Measurements from ENCODE around the gene OTOF.

OTOF gene

DNA sequence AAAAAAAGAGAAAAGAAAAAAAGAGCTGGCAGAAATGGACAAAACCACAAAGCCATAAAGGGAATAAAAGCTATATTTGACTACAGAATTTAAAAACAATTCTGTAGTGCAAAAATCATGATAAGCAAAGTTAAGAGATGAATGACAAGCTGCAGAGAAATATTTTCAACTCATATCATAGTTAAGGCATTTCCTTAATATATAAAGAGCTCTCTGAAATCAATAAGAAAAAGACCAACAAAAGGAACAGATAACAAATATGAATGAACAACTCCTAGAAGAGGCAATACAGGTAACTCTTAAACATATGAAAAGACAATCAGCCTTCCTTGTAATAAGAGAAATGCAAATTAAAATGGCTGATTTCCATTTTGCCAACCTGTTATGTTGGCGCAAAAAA, 26.2 kb downstream of the OTOF start:
- Mint-ChIP-seq H3K36me3 (ENCODE audit: low read depth) (no peaks in the 10 kb centered on the region), H3K27ac (no peak overlapping the region), H3K9me3 (no peaks in the 10 kb centered on the region), H3K4me3 (no peak overlapping the region), H3K27me3 (ENCODE audit: low read depth) (no peaks in the 10 kb centered on the region), H3K4me1 (no peaks in the 10 kb centered on the region)
- TF ChIP-seq, protein P1, sequence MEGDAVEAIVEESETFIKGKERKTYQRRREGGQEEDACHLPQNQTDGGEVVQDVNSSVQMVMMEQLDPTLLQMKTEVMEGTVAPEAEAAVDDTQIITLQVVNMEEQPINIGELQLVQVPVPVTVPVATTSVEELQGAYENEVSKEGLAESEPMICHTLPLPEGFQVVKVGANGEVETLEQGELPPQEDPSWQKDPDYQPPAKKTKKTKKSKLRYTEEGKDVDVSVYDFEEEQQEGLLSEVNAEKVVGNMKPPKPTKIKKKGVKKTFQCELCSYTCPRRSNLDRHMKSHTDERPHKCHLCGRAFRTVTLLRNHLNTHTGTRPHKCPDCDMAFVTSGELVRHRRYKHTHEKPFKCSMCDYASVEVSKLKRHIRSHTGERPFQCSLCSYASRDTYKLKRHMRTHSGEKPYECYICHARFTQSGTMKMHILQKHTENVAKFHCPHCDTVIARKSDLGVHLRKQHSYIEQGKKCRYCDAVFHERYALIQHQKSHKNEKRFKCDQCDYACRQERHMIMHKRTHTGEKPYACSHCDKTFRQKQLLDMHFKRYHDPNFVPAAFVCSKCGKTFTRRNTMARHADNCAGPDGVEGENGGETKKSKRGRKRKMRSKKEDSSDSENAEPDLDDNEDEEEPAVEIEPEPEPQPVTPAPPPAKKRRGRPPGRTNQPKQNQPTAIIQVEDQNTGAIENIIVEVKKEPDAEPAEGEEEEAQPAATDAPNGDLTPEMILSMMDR (IDR thresholded peaks at IDR 0.05; ENCODE audit: unreplicated experiment in 3 of 3): no peak

DNA sequence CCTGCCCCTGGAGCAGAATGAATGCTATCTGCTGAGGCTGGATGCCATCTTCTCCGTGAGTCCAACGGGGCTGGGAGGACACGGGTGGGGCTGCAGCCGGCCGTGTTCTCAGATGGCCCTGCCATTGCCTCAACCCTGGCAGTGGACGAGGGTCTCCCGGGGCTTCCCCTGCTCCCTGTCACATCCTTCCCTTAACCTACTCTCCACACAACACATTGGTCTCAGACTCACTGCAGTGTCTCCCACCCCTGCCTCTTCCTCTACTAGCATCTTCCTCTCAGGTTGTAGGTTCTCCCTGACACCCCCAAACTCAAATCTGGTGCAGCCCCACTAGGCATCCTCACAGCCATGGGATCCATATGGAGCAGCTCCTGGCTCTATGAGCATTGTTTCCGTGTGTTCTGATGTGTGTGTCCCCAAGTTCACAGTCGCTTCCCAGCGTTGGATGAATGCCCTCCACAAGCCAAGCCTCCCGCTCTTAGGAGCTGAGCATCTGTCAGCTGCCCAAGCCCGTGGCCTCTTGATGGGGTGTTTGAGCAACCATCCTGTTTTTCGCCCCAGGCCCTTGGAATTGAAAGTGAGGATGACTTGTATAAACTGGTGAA, 27.8 kb downstream of the OTOF start:
- H3K27ac Mint-ChIP-seq: no peak overlapping the region
- H3K4me3 Mint-ChIP-seq: no peak overlapping the region
- no peaks in the 10 kb centered on the region for H3K9me3 Mint-ChIP-seq

DNA sequence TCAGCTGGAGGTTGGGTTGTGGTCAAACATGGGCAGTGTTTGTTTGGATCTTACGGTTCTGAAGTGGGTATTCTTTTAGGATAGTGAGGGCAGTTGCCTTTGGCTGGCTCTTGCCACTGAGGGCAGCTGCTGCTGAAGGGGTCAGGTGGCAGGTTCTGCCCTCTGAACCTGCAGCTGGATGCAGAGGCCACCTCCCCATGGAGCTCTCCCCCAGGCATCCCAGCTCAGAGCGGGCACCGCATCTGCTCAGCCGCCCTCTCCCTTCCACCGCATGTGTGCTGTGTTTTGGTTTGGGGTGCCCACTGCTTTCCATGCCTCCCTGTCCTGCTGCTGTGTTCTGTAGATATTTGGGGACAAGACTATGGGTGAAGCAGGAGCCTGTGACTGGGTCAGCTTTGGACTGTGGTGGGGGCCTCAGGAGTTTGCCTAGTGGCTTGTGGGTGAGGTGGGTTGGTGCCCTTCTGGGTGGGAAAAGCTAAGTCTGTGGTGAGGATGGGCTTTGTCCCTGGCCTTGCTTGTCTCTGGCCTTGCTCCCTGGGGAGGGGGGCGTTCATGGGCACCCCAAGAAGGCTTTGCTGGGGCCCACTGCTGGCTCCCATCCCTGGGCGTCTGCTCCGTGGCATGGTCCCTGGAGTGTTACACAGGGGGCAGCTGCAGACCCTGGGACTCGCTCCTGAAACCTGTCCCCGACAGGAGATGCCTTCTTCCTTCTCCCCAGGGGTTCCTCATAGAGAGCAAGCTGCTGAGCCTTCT, 28.5 kb downstream of the OTOF start:
- TF ChIP-seq, protein P1 (IDR thresholded peaks at IDR 0.05; ENCODE audit: unreplicated experiment in 3 of 3): no peak
- Mint-ChIP-seq H3K27ac (no peak overlapping the region), H3K9me3 (no peaks in the 10 kb centered on the region), H3K27me3 (ENCODE audit: low read depth) (peaks cover 6% of the 10 kb centered on the region), H3K36me3 (ENCODE audit: low read depth) (no peaks in the 10 kb centered on the region), H3K4me1 (no peaks in the 10 kb centered on the region), H3K4me3 (no peak overlapping the region)

More for the DNA sequence above, 27.8 kb downstream of the OTOF start:
- TF ChIP-seq, protein P1 (IDR thresholded peaks at IDR 0.05; ENCODE audit: unreplicated experiment in 3 of 3): no peak
- Mint-ChIP-seq H3K4me1 (no peaks in the 10 kb centered on the region), H3K27me3 (ENCODE audit: low read depth) (no peaks in the 10 kb centered on the region), H3K36me3 (ENCODE audit: low read depth) (no peaks in the 10 kb centered on the region)

DNA sequence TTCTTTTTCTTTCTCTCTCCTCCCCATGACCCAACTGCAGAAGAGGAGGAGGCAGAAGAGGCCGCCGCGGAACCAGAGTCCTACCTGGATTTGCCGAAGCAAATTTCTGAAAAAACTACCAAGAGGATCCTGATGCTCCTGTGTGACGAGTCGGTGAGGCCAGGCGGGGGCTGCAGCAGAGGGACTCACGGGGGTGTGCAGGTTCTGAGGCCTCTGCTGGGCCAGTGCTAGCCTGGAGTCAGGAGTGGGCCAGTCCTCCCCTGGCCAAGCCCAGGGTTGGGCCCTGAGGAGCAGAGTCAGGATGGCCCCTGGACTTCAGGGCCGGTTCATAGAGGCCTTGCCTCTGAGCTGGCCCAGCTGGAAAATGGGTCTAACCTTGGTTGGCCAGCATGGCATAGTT, 29.3 kb downstream of the OTOF start:
- H3K9me3 Mint-ChIP-seq: no peaks in the 10 kb centered on the region
- no peak overlapping the region for H3K27ac Mint-ChIP-seq
- TF ChIP-seq, protein P1 (IDR thresholded peaks at IDR 0.05; ENCODE audit: unreplicated experiment in 3 of 3): no peak
- peaks cover 7% of the 10 kb centered on the region for H3K27me3 Mint-ChIP-seq (ENCODE audit: low read depth)
- no peak overlapping the region for H3K4me3 Mint-ChIP-seq
- no peaks in the 10 kb centered on the region for H3K4me1 Mint-ChIP-seq
- no peaks in the 10 kb centered on the region for H3K36me3 Mint-ChIP-seq (ENCODE audit: low read depth)

DNA sequence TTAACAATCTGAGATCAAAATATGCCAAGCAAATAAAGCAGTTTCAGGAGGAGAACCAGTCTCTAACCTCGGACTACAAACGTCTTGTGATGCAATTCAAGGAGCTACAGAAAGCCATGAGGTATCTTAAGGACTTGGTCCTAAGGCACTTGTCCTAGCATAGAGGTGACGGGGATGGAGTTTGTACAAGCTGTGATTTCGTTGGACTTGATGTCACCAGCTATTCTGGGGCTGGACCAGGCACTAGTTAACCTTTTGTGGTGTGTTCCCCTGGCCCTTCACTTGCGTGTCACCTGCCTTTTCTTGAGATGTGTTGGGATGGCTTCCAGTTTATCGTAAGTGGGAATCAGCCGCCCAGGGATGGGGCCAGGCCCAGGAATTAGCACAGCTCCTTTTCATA, 33.7 kb downstream of the OTOF start:
- H3K36me3 Mint-ChIP-seq (ENCODE audit: low read depth): no peaks in the 10 kb centered on the region
- peaks cover 7% of the 10 kb centered on the region for H3K27me3 Mint-ChIP-seq (ENCODE audit: low read depth)
- no peaks in the 10 kb centered on the region for H3K4me1 Mint-ChIP-seq
- no peaks in the 10 kb centered on the region for H3K9me3 Mint-ChIP-seq
- H3K4me3 Mint-ChIP-seq: no peak overlapping the region
- TF ChIP-seq, protein P1 (IDR thresholded peaks at IDR 0.05; ENCODE audit: unreplicated experiment in 3 of 3): no peak
- no peak overlapping the region for H3K27ac Mint-ChIP-seq

DNA sequence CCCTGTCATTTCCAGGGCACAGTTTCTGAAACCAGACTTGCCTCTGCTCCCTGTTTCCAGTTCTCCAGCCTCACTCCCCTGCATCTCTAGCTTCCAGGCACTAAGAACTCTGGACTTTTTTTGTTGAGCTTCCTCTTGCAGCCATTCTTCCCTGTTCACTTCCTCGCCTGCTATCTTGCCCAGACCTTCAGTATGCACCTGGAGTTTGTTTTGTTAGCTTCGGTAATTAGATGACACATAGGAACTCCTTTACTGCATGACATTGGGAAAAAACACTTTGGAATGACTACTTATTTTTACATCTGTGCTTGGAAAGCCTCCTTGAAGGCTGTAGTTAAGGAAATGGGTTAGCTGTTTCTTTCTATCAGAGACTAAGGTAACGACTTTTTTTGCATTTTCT, 35.2 kb downstream of the OTOF start:
- no peaks in the 10 kb centered on the region for H3K9me3 Mint-ChIP-seq
- H3K27ac Mint-ChIP-seq: no peak overlapping the region
- no peak overlapping the region for H3K4me3 Mint-ChIP-seq
- H3K36me3 Mint-ChIP-seq (ENCODE audit: low read depth): no peaks in the 10 kb centered on the region
- TF ChIP-seq, protein P1 (IDR thresholded peaks at IDR 0.05; ENCODE audit: unreplicated experiment in 3 of 3): no peak
- peaks cover 7% of the 10 kb centered on the region for H3K27me3 Mint-ChIP-seq (ENCODE audit: low read depth)
- no peaks in the 10 kb centered on the region for H3K4me1 Mint-ChIP-seq
